ENCODE results near the gene KLB.

Gene KLB

DNA sequence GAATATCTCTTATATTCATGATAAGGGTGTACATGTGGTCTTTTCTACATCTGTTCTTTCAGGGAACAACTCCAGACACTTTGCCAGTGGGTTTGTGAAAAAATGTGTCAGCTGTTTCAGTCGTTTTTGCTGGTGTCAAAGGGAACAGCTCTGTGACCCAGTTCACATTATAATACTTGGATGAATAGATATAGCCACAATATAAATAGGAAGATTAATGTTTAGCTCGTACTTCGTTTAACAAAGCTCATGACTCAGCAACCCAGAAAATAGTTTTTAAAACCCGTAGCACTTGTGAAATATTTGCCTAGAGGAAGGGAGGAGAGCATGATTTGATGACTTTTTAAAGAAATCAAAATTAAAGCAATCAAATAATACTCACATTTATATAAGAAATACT, 60.0 kb downstream of the KLB start:
- no peak for DNase-seq

DNA sequence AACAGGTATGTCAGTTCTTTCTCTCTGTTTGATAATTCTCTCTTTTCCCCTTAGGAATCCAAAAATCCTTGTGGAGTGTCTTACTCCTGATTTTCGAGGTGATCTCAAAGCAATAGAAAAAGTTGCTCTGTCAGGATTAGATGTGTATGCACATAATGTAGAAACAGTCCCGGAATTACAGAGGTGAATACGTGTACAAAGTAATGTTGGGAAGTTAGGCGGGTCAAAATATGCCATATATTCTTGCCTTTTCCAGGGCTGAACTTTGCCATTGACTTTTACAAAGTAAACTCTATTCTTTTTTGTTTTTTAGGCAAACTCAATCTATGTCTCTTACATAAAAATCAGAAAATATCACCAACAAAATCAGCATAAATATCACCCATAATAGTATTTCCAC, 60.7 kb downstream of the KLB start:
- no peak for DNase-seq

DNA sequence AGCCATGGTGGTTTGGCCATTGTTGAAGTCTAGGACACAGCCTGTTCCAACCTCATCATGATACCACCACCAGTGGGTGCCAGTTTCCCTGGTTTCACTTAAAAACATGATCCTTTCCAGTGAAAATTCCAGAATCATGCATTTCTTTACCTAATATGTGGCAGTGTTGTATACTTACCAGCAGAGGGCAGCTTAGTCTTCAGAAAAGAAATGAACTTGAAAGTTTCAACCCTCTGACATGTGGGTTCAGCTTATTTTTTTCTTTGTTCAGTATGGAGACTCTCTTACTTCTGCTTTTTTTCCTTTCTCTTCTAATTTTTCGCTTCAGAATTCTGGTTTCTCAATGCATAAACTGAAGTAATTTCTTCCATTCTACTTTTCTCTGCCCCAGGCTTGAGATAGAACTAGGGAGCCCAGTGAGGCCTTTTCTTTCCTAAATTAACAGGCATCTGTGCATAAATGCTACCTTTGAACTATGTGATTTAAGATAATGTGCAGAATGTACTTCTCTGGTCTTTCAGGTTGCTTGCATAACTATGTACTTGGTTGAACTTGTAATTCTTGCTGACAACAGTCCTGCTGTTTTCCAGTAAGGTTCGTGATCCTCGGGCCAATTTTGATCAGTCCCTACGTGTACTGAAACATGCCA, 62.8 kb downstream of the KLB start:
- DNase-seq = no peak

DNA sequence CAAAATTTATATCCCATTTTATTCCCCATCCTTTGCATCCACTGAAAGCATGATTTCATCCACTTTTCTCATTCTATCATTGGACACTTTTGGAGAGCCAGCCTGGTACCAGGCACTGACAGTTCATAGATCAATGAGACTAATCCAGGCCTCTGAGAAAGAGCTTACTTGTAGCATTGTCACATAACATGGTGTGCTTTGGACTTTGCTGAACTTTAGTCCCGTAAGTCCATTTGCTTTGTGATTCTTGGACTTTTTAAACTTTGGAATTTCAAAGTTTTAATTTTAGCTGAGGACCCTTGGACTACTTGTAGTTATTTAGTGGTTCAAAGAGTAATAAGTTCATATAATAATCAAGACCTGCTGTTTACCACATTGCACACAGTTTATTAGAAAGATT, 63.7 kb downstream of the KLB start:
- DNase-seq = no peak

DNA sequence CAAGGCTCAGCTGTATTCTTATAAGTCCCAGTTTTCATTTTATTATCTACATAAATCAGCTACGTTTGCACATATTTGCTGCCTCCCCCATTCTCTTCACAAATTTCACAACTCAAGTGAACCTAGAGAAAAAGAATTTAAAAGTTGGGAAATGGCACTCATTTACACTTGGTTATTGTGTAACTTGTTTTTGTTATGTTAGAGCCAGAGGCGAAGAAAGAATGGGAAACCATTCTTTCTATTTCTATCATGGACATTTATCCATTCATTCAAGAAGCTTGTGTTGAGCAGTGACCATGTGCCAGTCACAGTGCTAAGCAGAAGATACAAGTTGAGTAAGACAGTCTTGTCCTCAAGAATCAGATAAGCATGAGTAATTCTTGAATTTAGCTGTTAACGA, 65.7 kb downstream of the KLB start:
- no peak for DNase-seq

DNA sequence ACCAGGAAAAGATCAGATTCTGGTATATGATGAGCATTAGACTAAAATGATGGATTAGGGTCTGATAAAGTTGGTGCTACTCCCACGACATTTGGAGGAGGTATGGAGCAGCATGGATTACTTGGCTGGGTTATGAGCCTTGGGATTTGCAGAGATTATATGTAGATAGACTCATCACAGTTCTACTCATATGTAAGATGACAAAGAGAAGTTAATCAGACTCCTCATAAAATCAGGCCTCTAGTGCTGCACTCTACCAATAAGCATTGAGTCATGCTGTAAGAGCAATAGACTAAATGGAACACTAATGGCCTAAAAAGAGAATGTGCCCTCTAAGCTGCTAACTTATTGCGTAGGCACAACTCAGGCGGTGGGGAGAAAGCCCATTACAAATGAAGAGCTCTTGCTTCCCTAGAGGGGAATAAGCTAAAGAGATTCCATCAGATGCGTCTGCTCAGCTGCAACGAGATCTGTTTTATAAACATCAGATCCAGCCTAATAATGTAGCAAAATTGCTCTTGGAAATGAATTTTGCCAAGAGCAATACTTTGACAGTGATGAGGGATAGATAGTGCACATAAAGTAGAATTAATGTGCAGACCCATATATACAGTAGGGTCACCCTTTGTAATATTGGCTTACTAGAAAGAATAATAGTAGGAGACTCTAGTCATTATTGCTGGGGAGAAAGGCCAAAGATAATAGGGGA, 69.6 kb downstream of the KLB start:
- no peak for DNase-seq

DNA sequence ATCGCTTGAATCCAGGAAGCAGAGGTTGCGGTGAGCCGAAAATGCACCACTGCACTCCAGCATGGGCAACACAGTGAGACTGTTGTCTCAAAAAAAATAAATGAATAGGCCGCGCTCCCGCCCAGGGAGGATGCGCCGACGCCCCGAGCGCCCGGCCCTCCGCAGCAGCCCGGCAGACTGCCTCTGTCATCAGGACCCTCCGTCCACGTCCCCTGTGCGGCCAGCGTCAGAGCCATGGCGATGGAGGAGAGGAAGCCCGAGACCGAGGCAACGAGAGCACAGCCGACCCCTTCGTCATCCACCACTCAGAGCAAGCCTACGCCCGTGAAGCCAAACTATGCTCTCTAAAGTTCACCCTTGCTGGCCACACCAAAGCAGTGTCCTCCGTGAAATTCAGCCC, 73.5 kb downstream of the KLB start:
- DNase-seq = no peak

DNA sequence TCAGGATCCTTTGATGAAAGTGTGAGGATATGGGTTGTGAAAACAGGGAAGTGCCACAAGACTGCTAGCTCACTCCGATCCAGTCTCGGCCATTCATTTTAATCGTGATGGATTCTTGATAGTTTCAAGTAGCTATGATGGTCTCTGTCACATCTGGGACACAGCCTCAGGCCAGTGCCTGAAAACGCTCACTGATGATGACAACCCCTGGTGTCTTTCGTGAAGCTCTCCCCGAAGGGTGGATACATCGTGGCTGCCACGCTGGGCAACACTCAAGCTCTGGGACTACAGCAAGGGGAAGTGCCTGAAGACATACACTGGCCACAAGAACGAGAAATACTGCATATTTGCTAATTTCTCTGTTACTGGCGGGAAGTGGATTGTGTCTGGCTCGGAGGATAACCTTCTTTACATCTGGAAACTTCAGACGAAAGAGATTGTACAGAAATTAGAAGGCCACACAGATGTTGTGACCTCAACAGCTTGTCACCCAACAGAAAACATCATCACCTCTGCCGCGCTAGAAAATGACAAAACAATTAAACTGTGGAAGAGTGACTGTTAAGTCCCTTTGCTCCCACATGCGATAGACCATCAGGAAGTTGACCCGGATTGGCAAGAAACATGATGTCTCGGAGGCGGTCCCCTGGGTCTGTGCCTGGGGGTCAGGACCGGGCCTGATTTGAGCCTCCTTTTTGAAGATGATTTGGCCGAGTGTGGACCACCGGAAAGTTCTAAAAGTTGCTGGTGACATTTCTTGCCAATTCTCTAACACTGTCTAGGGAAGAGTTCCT, 74.4 kb downstream of the KLB start:
- no peak for DNase-seq

DNA sequence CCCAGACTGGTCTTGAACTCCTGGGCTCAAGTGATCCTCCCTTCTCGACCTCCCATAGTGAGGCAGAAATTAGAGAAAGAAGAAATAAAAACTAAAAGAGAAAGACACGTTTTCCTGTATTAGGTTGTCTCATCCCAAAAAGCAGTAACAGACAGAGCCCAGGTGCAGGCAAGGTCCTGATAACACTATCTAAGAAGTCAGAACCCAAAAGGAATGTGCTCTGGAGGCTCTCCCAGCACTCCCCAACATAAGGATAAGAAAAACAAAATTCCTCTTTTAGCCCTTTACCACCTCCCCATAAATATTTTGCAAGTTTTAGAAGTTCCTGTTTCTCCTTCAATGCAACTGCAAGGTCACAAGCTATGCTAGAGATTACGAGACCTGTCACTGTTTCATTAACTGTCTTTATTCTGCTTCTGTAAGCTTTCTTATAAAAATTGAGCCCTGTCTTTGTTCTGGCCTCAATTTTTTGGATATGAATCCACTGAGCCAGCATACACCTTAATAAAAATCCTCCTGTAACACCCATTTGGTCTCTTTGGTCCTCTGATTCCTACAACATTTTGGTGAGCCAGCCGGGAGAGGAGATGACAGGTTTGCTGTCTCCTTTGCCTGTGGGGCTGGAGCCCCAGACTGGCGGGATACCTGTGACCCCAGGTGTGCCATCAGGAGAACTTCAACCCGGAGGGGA, 78.0 kb downstream of the KLB start:
- no peak for DNase-seq

DNA sequence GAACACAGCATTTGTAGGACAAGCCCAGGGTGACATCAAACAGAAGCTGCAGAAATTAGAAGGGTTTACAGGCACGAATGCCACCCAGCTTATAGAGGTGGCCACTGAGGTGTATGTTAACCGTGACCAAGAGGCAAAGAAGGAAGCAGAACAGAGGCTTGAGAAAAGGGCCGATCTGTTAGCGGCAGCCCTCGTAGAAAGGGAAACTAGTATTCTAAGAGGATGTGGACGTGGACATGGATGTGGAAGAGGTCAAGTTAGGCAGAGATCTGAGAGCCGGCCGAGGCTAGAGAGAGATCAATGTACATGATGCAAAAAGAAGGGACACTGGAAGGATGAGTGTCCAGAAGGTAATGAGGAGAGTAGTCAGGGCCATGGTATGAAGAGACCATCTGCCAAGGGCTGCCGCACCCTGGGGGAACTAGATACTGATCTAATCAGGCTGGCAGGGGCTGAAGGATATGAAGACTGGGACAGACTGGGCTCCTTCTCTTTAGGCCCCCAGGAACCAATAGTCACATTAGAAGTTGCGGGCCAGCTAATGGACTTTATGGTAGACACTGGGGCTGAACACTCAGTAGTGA, 79.6 kb downstream of the KLB start:
- no peak for DNase-seq

DNA sequence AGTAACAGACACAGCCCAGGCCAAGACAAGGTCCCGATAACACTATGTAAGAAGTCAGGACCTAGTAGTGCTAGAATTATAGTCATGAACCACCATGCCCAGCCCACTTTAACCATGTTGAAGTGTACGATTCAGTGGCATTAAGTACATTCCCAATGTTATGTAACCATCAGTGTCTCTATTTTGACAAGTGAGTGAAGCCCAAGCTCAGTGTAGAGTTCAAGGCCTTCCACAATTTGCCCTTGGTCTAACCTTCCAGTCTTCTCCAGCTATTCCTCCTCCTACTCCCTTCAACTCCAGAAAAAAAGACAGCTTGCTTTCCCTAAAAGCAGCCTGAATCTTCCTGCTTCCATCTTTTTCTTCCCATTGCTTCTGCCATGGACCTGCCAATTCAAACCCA, 83.6 kb downstream of the KLB start:
- DNase-seq = no peak

DNA sequence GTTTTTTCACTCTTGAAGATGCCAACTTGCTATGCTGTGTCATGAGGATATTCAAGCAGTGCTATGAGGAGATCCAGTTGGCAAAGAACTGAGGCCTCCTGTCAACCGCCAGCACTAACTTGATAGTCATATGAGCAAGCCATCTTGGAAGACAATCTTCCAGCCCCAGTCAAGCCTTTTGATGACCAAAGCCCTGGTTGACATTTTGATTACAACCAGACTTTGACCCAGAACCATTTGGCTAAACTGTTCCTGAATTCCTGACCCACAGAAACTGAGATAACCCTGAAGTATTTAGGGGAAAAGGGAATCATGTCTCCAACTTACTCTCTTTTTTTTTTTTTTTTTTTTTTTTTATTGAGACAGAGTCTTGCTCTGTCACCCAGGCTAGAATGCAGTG, 87.6 kb downstream of the KLB start:
- DNase-seq = no peak

DNA sequence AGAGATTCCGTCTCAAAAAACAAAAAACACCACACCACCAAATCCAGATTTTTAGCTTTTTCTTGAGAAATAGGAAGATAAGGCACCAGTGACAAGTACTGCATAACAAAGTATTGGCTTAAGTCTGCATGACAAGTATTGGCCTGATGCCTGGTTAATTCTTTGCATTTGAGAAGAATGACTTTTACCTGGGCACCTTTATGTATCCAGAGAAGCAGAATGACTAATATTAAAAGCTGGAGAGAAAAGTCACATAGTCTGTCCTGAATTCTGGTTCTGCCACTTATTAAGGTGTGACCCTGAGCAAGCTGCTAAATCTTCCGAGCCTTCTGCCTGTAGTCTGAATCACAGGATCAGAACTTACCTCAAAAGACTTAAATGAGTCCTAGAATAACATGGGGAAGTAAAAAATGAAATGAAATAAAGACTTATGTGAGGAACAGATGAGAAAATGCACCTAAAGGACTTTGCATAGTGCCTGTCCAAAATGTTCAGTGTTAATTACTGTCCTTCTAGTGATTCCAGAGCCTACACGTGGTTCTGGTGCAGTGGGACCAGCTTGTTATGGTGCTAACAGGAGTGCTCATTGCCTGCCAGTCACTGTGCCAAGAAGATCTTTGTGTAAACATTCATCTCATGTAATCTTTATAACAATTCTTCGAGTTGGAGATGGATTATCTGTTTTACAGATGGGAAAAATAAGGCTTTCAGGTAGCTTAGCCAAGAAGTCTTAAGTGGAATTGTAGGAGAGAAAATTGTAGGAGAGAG, 88.9 kb downstream of the KLB start:
- no peak for DNase-seq

DNA sequence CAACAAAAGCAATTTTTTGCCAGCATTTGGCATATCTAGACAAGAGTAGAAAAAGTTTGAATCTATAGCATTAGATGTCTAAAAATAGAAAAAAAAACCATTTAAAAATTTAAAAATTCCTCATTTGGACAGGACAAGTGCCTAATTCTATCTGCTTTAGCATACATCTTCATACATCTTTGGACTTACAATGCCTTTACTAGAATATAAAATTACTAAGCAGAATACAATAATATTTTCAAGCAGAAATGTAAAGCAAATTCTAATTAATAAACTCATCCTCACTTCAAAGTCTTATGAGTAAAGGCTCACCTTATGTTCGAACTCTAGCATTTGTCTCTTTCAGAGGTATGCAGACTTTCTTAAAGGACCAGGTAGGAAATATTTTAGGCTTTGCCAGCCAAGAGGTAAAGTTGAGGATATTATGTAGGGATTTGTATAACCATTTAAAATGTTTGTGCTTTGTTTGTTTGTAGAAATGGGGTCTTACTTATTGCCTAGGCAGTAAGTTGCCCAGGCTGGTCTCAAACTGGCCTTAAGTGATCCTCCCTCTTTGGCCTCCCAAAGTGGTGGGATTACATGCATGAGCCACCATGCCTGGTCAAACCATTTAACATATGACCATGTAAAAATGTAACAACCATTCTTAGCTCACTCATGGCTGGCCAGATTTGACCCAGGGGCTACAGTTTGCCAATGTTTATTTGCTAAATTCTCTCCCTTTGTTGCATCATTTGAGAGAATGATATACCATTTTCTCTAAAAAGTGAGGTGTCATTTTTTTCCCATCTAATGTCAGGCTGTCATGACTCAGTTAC, 91.4 kb downstream of the KLB start:
- no peak for DNase-seq

DNA sequence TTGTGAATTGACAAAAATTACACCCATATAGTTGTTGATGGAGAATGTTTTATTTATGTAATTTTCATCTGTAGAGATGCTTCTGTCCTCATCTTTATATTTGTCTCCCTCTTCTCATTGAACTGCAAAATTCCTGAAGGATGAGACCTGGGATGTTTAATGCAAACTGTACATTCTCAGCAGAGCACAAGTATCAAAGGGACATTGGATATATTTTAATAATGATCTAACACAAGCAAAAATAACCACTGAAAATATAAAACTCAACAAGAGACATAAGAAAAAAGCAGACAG, 91.9 kb downstream of the KLB start:
- no peak for DNase-seq

All from NCI-H1436 treated with DMSO at 0.1 percent for 48 hours (cell line).